Fibroblast of lung (primary cell): ENCODE measurements around the gene WDR64.

Experiments used
- CTCF ChIP-seq, 2 donors: IDR thresholded peaks in 1 of 2; conservative IDR thresholded peaks in 1 of 2; 1 replicate in 1 of 2; 2 replicates in 1 of 2; pipeline ENCODE4 v1.5.1; 2011 to 2012; ENCODE audit warnings: low read length in 2 of 2, control low read depth in 1 of 2, inconsistent platforms in 1 of 2, low read depth in 1 of 2, mild to moderate bottlenecking in 1 of 2
- EZH2 ChIP-seq: IDR thresholded peaks from 2 replicates; pipeline ENCODE4 v1.5.1; 2012; ENCODE audit warnings: low read length, control low read depth, mild to moderate bottlenecking; ENCODE audit errors: missing control alignments

- TF ChIP-seq CTCF (conservative IDR thresholded peaks at IDR 0.05 in 1 of 2, IDR thresholded peaks at IDR 0.05 in 1 of 2; ENCODE audit: low read depth in 1 of 2, low read length in 2 of 2) (no peak), EZH2 (no peak)
Measured at GRCh38 chr1:241672301-241672700, 20.2 kb downstream of the WDR64 start.
